Activated CD4-positive, alpha-beta T cell treated with anti-CD3 and anti-CD28 coated beads for 4 hours (primary cell): ENCODE data around the gene SEPTIN8.

ENCODE experiments used
- DNase-seq, 2 donors: peaks; one replicate each; pipeline ENCODE4 v3.0.0-alpha.2; 2020

Gene SEPTIN8

GRCh38 chr5:132747616-132748440 lies 29.2 kb downstream of the SEPTIN8 start:
- peak; percentile 51 to 67 for DNase-seq

DNA sequence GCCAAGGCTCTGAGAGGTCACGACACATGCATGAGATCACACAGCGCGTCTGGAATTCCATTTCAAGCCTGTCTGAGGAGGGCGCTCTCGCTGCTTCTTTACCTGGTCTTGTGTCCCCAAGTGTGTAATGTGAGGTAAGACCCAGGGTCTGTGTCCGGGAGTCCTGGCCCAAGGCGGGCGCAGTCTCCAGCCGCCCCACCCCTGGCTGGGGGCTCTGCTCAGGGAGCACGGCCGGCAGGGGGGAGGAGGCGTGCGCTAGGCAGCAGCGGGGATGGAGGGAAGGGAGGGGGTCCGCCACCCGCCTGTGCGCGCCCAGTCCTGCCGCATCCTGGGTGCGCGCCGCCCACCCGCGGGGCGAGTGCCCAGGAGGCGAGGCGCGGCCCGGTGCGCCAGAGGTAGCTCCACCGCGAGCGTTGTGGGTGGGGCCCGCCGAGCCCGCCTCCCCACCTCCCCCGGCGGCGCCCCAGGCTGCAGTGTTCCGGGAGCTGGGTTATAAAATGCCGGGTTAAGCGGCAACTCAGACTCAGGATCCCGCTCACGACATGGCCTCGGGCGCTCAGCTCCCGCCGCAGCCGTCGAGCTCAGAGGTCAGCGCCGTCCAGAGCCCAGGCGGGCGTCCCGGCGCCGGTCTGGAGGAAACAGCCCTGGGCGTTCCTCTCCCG lies 30.0 kb downstream of the SEPTIN8 start, which contains the start of gene CCNI2:
CCNI2 (plus strand) TSS at position 473 of the 662 bp plus-strand sequence; CDS start at position 543, 70 bp downstream.
- DNase-seq = peak; percentile 73 to 77

DNA sequence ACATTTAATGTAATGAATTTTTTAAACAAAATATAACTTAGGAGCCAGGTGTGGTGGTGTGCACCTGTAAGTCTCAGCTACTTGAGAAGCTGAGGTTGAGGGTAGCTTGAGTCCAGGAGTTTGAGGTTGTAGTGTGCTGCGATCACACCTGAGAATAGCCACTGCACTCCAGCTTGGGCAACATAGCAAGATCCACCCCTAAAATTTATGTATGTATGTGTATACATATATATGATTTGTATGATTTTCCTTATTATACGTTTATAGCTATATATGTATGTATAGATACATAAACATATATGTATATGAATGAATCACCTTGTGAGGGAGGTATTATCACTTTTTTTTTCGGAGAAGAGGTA lies 30.5 kb downstream of the SEPTIN8 start:
- no peak for DNase-seq

DNA sequence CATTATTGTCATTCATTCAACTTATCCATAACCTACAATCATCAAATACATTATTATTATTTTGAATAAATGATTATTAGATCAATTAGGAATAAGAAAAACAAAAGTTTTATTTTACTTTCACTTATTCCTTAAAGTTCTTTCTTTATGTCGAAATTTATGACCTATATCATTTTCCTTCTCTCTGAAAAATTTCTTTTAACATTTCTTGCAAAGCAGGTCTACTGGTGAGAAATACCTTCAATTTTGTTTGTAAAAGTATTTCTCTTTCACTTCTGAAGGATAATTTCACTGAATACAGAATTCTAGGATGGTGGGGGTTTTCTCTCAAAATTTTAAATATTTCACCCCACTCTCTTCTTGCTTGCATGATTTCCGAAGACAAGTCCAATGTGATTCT lies 32.4 kb downstream of the SEPTIN8 start:
- DNase-seq = no peak

DNA sequence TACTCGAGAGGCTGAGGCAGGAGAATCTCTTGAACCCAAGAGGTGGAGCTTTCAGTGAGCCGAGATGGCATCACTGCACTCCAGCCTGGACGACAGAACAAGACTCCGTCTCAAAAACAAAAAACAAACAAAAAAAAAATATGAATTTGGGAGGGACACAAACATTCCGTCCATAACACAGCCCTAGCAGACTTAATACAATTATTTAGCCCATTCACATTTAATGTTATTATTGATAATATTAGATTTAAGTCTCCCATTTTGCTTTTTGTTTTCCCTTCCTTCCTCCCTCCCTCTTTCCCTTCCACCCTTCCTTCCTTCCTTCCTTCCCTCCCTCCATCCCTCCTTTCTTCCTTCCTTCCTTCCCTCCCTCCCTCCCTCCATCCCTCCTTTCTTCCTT lies 34.4 kb downstream of the SEPTIN8 start:
- DNase-seq = no peak

- no peak for DNase-seq
Measured at GRCh38 chr5:132742158-132742557, 34.9 kb downstream of the SEPTIN8 start.

DNA sequence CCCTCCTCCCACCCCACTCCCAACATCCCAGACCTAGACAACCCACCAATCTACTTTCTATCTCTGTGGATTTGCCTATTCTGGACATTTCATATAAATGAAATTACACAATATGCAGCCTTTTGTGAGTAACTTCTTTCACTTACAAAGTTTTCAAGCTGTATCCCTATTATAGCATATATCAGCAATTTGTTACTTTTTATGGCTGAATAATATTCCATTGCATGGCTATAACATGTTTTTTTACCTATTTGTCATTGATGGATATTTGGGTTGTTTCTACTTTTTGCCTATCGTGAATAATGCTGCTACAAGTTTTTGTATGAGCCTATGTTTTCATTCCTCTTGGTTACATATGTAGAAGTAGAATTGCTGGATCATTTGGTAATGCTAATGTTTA lies 37.8 kb downstream of the SEPTIN8 start:
- no peak for DNase-seq

DNA sequence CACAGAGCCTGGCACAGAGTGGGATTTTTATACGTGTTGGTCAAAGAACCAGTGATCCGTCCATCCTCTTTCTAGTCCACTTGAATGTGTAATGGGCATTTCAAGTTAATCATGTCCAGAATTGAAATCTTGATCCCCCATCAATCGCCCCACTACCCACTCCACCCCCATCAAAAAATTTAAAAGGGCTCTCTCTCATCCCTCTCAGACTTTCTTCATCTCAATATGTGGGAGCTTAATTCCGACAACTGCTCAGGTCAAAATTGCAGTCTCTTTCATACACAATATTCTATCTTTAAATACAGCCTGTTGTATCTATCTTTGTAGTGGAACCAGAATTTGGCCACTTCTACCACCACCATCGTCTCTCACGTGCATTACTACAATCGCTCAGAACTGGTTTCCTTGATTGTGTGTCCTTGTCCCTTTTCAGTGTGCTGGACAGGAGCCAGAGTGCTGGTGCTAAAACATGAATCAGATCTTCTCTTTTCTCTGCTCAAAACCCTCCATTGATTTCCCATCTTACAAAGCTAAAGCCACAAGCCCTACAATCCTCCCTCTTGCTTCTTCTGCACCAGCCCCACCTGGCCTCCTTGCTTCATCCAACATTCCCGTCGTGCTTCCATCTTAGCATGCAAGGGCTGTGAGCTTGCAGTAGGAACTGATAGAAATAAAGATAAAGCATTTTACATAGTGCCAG lies 38.9 kb downstream of the SEPTIN8 start:
- no peak for DNase-seq

GRCh38 chr5:132736853-132737833 lies 39.9 kb downstream of the SEPTIN8 start, which contains the start of gene KIF3A:
Gene KIF3A (minus strand): TSS chr5:132737546. CDS start chr5:132737419, 127 bp downstream.
- DNase-seq = peak; percentile 99

DNA sequence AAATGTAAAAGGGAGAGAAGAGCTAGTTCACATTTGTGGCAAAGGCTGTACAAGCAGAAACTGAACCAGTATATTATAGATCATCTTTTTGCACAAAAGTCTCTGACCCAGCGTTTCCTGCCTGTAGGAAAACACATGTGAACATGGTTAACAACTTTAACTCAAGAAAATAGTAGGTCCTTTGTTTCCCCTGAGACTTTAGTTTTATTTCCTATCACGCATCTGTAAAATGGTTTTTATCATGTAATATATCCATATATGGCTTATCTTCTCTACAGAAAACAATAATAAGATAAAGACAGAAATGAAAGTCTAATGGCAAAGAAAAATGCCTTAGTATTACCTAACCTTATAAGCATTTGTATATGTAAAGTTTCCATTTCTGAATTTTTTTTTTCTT lies 42.4 kb downstream of the SEPTIN8 start:
- no peak for DNase-seq

GRCh38 chr5:132733499-132734148 lies 43.4 kb downstream of the SEPTIN8 start:
- no peak for DNase-seq

DNA sequence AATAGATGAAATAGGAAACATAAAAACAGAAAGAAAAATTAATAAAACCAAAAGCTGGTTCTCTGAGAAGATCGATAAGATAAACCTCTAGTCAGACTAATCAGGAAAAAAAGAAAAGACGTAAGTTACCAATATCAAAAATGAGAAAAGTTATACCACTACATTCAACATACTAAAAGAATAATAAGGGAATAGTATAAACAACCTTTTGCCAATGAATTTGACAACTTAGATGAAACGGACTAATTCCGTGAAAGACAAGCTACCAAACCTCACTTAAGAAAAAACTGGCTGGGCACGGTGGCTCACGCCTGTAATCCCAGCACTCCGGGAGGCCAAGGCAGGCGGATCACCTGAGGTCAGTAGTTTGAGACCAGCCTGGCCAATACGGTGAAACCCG lies 47.1 kb downstream of the SEPTIN8 start:
- DNase-seq = no peak

DNA sequence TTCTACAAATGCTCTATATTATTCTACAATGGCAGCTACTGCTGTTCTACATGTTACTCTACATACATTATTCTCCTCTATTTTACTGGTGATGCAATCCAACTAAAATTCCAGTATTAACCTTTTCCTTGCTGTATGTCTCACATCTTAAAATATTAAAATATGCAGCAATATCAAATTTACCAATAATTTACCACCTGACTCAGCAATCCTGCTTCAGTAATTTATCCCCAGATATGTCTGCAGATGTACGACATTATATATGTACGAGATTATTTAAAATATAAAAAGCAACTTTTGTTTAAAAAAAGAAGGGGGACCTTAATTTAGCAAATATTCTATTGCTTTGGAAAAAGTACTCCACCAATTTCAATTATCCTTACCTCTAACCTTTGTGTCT lies 51.3 kb downstream of the SEPTIN8 start:
- DNase-seq = no peak

DNA sequence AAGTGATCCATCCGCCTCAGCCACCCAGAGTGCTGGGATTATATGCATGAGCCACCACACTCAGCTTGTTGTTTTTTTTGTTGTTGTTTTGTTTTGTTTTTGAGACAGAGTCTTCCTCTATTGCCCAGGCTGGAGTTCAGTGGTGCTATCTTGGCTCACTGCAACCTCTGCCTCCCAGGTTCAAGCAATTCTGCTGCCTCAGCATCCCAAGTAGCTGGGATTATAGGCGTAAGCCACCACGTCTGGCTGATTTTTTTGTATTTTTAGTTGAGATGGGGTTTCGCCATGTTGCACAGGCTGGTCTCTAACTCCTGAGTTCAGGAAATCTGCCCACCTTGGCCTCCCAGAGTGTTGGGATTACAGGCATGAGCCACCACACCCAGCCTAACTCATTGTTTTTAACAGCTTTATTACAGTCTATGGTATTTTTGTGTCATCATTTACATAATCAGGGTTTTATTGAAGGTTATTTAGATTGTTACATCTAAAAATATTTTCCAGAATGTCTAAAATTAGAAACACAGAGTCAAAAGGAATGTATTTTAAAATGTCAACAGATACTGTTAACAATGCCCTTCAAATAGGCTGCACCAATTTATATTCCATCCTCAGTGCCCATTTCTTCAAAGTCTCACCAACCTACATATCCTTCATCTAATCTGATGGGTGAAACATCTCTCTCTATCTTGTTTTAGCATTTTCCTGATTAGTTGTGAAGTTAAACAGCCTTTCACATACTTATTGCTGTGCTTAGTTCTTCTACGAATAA lies 58.3 kb downstream of the SEPTIN8 start:
- no peak for DNase-seq

DNA sequence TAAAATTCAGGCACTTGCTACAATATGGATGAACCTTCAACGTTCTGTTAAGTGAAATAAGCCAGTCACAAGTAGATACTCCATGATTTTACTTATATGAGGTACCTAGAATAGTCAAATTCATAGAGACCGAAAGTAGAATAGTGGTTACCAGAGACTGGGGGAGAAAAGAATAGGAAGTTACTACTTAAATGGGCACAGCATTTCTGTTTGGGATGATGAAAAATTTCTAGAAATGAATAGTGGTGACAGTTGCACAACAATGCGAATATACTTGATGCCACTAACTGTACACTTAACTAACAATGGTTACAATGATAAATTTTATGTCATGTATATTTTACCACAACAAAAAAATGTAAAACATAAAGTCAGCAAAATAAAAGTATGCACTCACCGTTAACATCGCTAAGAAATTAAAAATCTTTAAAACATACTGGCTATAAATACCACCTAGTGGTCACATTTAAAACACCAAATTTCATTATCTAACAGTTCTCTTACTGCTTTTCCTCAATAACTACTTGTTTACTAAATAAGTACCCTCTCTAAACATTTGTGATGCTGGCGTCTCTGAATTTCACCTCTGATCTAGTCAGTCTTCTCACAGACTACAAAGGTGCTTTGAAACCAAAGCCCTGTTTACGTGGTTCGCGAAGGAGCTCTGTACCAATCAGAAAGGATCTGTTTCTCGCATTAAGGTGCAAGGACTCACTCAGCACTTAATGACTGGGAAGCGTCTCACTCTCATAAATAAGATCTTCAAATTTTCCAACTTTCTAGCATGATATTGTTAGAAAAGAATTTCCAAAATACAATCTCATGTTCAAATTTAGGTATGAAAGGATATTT lies 62.4 kb downstream of the SEPTIN8 start:
- DNase-seq = no peak

GRCh38 chr5:132708645-132709044 lies 68.4 kb downstream of the SEPTIN8 start:
- no peak for DNase-seq

DNA sequence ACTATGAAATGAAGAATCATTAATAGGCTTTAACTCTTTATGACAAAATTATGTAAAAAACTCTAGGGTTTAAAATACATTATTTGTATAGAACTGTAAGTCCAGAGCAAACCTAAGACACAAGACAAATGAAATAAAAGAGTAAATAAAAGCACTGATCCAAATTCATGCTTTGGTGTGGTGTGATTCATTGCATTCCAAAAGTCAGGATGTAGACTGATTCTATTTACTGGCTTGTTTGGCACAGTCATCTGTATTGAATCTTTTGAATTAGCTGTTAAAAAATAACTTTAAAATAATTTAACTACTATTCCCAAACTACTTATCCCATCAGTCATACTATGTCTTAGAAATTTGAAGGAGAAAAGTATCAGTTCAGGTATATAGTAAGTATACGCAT lies 72.2 kb downstream of the SEPTIN8 start:
- no peak for DNase-seq
